HG03175 (cell line): Measurements from ENCODE around the gene KCNK2.
"Not testable (repeated sequence)": the region's sequence is repeated elsewhere in the genome, so short reads cannot be mapped to it uniquely, and the experiment has no call there.

Experiments used
- ATAC-seq: cut with Tn5 transposase; IDR thresholded peaks from one replicate; pipeline ENCODE4 v1.9.1; 2021; ENCODE audit warnings: mild to moderate bottlenecking, moderate library complexity; ENCODE audit not compliant: unreplicated experiment

The KCNK2 gene

DNA sequence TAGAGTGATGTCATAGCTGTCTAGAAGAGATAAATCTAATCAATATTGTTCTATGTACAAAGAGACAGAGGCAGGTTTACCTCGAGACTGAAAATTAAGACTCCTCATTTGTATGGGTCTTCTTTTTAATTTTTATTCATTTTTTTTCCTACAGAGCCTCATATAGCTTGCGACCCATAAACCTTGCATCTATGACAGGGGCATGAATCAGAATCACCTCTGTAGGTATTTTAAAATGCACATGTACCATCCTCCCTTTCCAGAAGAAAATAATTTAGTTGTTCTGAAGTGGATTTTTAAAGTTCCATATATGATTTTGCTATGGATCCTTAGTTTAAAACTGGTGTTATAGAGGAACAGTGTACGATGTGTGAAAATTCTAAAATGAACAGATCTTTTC is 64.5 kb downstream of the KCNK2 start:
- no peak for ATAC-seq

DNA sequence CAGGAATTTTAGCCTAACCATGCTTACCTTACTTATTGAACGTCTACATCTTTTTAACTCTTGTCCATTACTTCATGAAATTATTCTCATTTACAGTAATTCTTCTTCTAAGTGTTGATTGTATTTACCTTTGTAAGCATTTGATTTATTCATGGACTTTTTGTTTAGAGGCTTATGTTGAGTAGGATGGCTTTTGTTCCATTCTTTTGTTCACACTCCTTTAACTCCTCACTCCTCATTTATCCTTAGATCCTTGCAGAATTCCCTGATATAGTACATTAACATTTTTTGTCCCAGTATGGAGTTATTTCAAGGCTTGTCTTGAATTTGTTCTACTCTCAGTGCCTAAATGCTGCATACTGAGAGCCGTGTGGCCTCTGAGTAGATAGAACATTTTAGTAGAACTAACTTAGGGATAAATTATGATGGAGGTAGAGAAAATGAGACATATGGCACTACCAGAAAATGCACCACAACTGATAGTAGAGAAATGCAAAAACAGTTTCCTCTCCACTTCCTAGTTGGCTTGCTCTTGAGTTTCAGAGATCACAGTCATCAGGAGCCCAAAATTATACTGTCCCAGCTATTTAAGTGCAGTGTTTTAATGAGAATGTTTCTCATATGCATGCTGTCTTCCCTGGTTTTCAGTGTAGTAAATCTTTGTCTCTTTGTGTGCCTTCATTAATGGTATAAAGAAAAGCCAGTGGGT is 69.5 kb downstream of the KCNK2 start:
- no peak for ATAC-seq

DNA sequence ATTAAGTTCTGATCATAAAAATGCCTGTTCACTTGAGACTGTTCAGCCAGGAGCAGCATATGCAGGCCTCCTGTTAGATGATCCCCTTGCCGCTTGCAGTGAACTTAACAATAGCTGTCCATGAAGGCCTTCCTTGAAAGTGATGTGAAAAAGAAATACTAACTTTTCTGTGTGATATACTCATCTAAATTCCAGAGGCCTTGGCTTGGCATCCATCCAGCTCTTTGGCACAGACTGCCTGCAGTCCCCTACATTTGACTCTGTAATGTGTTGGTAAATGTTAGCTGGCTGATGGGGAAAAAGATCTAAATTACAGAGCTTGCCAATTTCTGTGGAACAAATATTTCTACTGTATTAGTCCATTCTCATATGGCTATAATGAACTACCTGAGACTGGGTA is 73.7 kb downstream of the KCNK2 start:
- no peak for ATAC-seq

DNA sequence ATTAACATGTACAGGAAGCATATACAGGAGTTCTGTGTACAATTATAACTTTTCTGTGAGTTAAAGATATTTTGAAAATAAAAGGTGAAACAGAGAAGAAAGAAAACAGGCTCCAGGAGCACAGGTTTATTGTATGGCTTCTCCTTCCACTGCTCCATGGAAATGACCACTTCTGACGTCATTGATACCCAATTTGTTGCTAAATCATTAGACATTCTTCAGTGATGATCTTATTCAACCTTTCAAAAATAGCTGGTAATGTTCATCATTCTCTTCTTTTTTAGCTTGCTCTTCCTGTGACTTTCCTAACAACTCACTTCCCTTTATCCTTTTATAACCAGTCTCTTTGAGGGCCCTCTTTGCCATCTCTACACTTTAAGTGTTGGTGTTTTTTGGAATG is 77.8 kb downstream of the KCNK2 start:
- ATAC-seq: no peak

DNA sequence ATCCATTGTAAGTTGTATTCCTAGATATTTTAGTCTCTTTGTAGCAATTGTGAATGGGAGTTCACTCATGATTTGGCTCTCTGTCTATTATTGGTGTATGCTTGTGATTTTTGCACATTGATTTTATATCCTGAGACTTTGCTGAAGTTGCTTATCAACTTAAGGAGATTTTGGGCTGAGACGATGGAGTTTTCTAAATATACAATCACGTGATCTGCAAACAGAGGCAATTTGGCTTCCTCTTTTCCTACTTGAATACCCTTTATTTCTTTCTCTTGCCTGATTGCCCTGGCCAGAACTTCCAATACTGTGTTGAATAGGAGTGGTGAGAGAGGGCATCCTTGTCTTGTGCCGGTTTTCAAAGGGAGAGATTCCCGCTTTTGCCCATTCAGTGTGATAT is 80.6 kb downstream of the KCNK2 start:
- not testable (repeated sequence) for ATAC-seq

DNA sequence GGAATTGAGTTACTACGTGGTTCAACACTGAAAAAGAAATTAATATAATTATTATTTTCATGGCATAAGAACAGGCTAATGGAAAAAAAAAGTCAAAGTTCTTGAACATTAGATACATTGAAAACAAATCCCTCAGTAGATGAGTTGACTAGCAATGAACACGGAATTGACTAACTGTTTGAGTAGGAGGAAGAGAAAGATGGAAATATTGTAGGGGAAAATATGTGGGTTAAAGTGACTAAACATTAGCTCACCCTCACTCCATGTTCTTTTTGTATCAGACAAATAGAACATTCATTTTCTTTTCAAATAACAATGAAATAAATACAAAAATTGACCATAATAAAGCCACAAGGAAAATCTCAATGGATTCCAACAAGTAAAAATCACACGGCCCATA is 84.3 kb downstream of the KCNK2 start:
- no peak for ATAC-seq

DNA sequence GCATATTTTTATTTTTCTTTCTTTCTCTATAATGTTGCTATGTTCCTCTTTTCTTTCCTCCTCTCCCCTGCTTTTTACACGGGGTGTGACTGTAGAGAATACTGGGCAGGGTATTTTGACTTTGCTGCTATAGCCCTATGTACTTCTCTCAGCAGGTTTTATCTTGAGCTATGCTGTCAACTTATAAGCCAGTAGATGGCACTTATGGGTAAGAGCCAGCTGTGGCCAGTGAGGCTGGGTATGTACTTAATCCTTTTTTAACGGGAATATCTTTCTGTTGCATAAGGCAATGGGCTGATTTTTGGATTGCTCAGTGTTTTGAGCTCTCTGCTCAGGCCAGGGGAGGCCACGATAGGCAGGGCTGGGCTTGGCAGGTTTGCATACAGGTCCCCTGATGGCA is 99.0 kb downstream of the KCNK2 start:
- ATAC-seq: no peak

DNA sequence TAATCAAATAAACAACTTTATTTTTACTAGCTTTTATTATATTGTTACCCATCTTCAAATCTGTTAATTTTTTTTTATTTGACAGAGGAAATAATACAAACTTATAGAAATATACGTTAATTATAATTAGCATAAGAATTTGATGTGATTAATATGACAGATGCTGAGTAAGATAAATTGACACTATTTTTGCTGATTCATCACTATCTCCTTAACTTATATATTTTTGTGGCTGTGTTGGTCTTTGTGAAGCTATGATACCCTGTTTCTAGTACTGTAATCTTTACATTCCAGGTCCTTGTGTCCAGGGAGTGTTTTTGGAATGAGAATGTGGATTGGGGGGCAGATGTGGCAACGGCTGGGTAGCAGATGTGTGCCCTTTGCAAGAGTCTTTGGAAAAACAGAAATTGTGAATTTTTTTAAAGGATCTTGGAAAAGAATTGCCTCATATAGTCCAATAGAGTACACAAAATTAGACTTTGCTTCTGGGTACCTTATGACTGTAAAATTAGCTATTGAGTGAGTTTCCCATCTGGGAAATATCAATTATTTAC is 102.6 kb downstream of the KCNK2 start:
- ATAC-seq: no peak

DNA sequence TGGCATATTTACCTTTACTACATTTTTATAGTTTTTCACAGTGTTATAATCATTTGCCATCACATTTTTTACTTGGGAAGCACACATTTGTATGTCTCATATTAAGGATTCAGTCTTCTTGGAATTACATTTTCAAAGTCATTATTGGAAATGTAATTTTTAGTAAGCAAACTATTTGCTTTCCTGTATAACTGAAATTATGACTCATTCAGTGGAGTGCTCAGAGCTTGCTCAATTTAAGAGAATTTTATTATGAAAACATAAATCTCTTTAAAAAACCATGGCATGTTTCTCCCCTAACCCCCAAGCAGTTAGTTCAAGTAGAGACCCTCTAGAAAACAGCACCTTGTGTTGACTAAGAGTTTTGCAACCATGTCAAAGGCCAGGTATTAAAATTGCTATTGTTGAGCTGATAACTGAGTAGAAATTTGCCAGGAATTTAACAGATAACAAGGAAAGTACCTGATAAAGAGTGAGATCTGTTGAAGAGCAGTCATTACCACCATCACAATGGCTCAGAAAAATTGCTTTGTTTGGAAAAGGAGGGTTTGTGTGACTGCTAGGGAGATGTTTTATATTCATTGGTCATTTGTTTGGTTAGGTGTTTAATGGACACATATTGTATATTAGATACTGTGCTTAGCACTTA is 105.9 kb downstream of the KCNK2 start:
- no peak for ATAC-seq

DNA sequence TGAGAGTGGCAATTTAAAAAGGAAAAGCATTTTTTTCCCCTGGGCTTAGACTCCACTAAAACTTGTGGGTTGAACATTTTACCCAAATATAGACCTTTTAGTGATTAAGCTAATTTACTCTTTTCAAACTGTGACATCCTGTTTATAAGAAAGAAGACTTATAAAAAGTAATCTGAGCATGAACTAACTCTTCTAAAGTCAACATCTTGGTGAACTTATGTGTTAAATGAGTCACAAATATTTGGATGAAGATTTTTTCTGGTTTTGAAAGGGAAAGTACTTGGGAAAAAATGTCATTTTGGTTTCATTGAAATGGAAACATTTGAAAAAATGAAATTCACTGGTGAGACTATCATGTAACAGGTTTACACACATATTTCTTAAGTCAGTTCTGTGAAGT is 109.8 kb downstream of the KCNK2 start:
- no peak for ATAC-seq

DNA sequence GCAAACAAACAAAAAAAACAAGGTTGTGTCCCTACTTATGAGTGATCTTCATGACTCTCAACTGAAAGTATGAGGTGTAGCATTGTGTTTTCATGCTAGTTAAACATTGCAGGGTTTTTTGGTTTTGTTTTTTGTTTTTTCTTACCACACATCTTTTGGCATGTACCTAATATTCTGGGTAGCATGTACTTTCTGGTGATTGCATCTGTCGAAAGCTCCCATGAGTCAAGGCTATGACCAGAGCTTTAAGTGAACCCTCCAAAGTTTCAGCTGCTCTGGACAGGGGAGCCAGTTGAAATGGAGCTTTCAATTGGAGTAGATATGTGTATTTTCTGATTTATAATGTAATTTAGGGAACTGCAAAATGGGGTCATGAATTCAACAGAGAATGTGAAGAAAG is 115.5 kb downstream of the KCNK2 start:
- no peak for ATAC-seq

DNA sequence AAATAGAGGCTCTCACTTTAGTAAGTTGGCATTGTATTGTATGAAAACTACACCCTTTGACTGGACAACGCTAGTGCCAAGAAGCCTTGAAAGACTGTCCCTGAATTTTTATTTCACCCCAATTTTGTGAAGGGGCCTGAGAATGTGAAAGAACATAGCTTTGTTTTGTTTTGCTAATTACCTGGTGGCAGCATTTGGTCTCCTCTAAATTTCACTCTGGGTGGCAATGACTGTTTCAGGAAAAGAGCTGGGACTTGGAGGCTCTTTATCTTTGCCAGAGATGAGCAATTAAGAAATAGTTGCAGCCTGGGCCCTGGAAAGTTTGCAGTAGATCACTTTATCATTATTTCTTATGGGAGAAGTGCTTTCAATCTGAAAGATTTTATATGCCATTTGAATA is 117.6 kb downstream of the KCNK2 start:
- no peak for ATAC-seq

DNA sequence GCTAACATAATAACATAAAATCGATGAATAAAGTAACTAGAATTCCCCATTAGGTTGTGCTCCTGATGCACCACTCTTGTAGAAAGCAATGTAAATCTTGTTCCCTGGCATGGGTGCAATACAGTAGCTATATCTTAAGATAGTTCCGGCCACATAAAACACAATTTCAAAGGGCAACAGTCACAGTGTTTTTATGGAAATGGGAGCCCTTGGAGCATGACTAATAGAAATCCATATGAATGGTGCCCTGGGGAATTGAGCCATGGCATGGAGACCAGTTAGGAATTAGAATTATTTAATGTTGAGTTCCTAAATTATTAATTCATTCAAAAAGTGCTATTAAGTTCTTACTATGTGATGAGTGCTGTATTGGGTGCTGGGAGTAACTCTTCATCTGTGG is 118.7 kb downstream of the KCNK2 start:
- no peak for ATAC-seq

DNA sequence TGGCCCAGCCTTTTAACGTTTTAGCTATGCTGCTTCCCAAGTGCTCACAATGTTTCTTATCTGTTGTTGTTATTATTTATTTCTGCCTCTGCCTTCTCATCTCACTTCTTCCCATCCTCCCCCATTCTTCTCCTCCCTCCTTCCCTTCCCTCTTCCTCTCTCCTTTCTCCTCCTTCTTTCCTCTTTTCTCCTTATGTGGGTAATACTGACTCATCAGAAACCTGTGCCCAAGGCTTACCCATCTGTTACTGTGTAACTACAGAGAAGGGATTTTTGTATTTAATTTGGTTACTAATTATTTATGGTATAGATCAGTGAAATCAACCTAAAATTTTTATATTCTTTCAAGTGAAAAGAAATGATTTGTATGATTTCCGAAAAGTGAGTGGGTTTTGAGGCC is 120.3 kb downstream of the KCNK2 start:
- ATAC-seq: no peak

DNA sequence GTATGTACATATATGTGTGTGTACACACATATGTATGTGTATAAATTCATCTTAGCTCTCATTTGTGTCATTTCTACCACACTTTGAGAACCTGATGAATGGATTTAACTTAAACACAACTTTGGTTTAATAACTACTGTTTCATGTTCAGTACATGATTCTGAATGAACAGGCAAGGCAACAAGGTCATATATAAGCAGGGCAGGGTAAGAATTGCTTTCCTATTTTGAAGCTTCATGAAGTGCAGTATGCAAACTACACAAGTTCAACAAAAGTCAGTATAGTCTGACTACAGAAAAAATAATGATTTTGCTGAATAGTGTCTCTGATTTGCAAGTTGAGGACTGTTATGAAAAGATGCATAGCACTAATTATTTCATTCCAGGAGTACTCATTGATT is 127.6 kb downstream of the KCNK2 start:
- no peak for ATAC-seq

DNA sequence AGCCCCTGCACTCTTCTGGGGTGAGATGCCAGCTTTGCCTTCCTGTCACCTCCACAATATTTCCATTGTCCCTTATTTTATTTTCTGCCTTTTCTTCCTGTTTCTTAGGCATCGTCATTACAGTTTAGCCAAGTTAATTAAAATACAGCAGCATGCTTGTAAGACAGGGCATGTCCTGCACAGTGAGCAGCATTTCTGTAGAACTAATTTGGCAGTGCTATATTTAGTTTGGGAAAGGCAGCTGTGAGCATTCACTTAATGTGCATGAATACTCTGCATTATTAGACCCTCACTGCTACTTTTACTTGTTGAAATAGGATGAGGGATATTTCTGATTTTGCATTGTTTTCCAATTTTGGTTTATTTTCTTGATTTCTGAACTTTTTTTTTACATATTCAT is 133.3 kb downstream of the KCNK2 start:
- no peak for ATAC-seq

DNA sequence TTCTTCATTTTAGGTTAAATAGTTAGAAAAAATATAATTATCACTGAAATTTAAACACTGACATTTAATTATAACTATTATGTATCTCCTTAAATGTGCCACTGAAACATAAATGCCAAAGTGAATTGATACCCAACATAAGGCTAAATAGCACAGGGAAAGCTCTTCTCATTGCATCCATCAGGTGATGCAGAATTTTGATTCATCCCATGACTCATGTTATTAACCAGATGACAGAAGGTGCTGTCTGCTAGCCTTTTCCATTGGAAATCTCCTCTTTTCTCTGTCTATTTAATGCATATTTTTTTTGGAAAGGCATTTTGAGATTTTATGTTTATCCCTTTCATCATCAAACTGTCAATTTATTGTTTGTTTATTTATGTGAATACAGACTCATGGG is 136.8 kb downstream of the KCNK2 start:
- ATAC-seq: no peak

DNA sequence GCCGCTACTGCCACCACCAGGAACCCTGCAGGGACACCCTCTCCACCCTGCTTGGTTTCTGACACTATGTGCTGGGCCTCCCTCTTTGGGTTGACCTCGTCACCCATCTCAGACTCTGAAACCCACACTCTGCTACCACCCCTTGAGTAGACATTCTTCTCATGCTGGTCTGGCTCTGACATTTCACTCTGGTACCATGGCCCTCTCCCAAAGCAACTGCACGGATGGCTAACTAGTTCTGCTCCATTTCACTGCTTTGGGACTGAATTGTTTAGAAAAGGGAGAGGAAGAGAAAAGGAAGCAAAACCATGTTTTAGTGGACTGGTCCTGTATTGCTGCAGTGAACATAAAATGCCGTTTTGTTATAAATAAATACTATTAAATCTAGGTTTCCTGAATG is 137.8 kb downstream of the KCNK2 start:
- ATAC-seq: no peak

DNA sequence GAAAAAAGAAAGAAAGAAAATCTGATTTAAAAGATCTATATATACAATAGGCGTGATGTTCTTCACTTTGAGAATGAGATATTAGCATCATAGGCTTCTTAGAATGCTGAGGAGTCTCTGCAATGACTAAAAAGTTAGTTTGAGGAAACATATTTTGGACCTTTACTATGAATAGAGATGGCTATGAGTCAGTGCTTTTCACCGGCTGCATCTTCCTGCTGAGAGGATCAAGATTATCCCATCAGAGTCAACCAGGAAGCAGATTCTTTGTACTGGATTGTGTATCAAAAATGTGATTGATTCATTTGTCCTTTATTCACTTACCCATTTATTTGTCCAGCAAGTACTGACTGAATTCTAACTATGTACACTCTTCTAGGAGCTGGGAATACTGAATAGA is 144.2 kb downstream of the KCNK2 start:
- no peak for ATAC-seq

DNA sequence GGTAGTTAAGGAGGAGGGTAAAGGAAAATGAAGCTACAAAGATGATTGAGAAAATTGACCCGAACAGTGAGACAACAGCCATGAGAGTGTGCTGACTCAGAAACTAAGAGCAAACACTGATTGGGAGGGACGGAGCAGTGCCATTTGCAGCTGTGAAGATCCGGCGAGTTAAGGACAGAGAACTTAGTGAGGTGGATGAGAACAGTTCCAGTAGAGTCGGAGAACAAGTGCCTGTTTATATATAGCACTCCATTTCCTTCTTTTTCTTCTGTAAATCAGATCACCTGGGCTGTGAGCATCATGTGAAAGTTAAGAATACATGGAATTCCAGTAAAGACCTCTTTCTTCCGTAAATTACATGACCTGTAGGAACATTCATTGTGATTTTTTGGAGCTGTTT is 145.7 kb downstream of the KCNK2 start:
- no peak for ATAC-seq

DNA sequence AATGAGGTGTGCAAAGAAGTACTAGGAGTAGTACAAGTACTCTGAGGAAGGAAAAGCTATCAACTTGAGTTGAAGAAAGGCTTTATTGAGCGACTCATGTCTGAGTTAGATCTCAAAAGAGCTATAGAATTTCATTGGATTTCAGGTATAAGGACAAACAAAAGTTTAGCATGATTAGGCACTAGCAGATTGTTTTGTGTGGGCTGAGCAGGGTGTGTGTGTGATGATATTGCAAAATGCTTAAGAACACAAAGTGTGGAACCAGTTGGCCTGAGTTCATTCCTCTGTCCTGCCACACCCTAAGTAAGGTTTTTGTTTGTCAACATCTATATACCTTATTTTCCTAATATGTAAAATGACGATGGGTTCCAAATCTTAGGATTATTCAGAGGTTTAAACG is 158.9 kb downstream of the KCNK2 start:
- ATAC-seq: no peak

DNA sequence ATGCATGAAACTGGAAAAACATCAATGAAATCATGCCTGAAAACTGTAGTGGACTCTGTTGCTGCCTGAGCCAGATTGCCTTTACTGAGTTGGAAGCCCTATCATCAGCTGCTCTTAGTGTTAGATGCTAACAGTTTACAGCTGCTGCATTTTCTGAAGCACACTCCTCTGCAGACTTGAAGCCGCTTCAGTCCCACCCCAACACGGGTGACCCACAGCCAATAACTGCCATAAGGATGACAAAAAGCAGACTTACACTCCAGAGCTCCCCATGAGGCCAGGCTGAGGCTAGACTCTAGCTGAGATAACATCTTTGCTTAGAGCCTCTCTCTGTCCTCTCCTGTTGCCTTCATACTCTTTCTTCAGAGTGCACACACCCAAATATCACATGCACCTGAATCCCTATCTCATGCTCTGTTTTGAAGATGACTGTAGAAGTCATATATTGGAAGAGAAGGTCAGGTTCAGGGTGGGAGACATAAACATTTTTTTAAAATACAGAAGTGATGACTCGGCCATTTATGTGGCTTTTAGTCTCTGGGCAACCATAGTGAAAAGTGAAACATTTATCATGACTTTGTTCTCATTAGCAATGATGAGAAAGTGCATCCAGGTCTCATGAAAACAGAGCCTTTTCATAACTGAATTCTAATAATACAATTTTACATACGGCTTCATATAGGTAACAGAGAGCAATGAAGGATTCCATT is 161.0 kb downstream of the KCNK2 start:
- ATAC-seq: no peak
